GM19239 (cell line): Measurements from ENCODE around the gene ACTL7B.
"Not testable (repeated sequence)": the region's sequence is repeated elsewhere in the genome, so short reads cannot be mapped to it uniquely, and the experiment has no call there.

Experiments
- DNase-seq: peaks from one replicate; pipeline ENCODE4 v3.0.0; 2011; ENCODE audit warnings: low spot score; ENCODE audit not compliant: insufficient read length
- FAIRE-seq: peaks from 2 replicates; lab custom pipeline; 2011; peaks lifted over from hg19 to GRCh38; lab: Jason Lieb, UNC

ACTL7B gene

DNA sequence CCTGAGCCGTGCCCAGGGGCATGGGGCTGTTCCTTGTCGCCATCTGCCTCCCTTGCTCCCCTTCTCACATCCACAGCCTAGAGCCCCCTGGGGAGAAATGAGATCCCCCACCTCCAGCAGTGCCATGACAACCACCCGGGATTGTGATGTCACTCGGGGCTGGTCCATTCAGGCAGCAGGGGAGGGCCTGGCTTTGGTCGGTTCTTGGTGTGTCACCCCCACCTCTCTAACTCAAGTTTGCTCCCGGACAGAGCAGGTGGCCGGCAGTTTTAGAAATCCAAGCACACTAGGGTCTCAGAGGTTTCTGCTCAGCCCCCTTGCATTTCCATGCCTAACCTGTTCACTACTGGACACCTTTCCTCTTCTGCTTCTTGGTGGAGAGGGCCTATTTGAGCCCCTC, at the start of gene ACTL7B:
TSS of gene ACTL7B (minus strand) at position 99 of the 400 bp plus-strand sequence. CDS start at position 43, 56 bp downstream.
- FAIRE-seq (no peak), DNase-seq (no peak)

DNA sequence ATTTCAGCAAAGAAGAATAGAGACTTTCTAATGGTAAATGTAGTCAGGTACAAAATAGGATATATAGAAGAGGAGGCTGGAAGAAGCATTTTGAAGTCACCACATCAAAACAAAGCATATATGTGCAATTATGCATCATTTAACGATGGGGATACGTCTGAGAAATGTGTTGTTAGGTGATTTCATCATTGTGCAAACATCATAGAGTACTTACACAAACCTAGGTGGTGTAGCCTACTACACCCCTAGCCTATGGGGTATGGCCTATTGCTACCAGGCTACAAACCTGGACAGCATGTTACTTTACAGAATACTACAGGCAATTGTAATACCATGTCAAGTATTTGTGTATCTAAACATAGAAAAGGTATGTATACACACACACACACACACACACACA, 49.7 kb upstream of the ACTL7B start:
- FAIRE-seq = no peak
- no peak for DNase-seq

DNA sequence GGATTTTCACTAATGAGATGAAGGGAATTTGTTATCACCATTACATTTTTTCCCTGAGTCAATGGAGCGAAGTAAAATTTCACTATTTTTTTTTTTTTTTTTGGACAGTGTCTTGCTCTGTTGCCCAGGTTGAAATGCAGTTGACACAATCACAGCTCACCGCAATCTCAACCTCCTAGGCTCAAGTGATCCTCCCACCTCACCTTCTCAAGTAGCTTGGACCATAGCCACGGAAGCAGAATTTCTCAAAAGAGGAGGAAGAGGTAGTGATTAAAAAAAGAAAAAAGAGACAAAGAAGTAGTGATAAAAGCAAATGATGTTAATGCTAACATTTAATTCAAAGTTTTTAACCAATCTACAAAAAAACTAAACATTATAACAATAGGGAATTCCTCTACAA, 48.4 kb upstream of the ACTL7B start:
- DNase-seq (no peak), FAIRE-seq (no peak)

- DNase-seq = no peak
- FAIRE-seq = no peak
Observed at GRCh38 chr9:108903420-108904103, 47.8 kb upstream of the ACTL7B start.

GRCh38 chr9:108900176-108900575, 44.4 kb upstream of the ACTL7B start:
- no peak for FAIRE-seq
- DNase-seq = no peak

DNA sequence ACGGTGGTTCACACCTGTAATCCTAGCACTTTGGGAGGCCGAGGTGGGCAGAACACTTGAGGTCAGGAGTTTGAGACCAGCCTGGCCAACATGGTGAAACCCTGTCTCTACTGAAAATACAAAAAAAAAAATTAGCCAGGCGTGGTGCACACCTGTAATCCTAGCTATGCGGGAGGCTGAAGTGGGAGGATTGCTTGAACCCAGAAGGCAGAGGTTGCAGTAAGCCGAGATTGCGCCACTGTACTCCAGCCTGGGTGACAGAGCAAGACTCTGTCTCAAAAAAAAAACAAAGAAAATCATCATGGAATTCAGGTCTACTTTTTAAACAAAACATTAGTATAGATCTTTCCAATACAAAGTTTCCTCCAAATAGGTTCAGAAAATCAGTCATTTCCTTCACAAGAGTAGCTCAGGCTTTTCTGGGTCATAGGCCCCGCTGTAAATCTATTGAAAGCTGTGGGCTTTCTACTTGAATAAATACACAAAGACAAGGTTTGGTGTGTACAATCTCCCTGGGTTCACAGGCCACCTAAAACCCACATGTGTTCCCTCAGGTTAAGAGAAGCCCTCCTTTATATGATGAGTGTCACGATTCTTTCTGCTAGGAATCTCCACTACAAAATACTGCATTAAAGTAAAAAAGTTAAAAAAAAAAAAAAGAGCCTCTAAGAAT, 43.4 kb upstream of the ACTL7B start:
- DNase-seq, FAIRE-seq: not testable (repeated sequence)

- no peak for FAIRE-seq
- DNase-seq = no peak
Observed at GRCh38 chr9:108897324-108898096, 41.7 kb upstream of the ACTL7B start.

GRCh38 chr9:108894225-108894997, 38.6 kb upstream of the ACTL7B start:
- DNase-seq = no peak
- no peak for FAIRE-seq

GRCh38 chr9:108889649-108890067, 33.9 kb upstream of the ACTL7B start:
- FAIRE-seq (no peak), DNase-seq (no peak)

DNA sequence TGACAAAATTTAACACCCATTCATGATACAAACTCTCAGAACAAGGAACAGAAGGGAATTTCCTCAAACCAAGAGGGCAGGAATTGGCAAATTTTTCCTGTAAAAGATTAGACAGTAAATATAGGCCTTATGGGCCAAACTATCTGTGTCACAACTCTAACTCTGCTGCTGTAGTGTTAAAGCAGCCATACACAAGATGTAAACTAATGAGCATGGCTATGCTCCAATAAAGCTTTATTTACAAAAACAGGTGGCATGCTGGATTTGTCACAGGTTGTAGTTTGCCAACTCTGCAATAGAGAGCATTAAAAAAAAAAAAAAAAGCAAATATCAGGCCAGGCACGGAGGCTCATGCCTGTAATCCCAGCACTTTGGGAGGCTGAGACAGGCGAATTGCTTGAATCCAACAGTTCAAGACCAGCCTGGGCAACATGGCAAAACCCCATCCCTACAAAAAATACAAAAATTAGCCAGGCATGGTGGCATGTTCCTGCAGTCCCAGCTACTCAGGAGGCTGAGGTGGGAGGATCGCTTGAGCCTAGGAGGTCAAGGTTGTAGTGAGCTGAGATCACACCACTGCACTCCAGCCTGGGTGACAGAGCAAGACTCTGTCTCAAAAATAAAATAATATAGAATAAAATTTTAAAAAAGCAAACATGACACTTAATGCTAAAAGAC, 30.9 kb upstream of the ACTL7B start:
- FAIRE-seq = peak; percentile 52

DNA sequence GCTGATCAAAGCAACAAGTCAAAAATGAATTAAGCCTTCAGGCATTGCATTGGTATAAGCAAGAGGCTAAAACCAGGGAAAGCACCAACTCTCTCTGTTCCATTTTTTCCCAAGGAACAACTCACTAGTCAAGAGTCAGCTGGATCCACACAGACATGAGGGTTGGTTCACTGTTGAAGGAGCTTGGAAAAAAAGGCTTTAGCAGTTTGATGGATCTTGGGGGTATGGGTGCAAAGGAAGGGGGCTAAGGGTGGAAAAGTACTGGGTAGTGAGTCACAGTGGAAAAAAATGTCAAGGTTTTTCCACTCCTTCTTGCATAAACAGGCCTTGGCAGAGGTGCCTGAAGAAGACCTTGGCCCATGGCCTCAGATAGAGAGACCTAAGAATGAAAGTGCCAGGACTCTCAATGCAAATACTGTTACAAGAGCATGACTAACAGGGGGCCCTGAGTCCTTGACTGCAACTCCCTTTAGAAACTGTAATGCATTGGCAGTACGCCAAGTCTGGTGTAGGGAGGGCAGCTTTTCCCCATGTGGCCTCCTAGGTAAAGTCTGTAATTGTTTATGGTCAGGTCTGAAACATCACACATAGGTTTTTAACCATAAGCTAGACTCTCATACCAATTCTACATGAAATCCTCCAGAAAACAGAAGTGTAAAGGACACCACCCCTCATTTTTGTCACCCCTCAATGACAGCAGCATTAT, 30.0 kb upstream of the ACTL7B start:
- FAIRE-seq = peak; percentile 88

More for the DNA sequence above, 30.9 kb upstream of the ACTL7B start:
- DNase-seq = not testable (repeated sequence)

DNA sequence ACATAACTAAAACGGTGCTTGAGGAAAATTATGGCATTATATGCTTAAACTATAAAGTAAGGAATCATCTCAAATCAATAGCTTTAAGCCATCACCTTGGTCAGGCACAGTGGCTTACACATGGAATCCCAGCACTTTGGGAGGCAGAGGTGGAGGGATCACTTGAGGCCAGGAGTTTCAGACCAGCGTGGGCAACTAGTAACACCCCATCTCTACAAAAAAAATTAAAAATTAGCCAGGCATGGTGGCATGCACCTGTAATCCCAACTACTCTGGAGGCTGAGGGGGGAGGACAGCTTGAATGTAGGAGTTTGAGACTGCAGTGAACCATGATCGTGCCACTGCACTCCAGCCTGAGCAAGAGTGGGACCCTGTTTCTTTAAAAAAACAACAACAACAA, 28.9 kb upstream of the ACTL7B start:
- FAIRE-seq (no peak), DNase-seq (no peak)

More for the DNA sequence above, 30.0 kb upstream of the ACTL7B start:
- peak; percentile 49 for DNase-seq

GRCh38 chr9:108883085-108883484, 27.3 kb upstream of the ACTL7B start:
- DNase-seq (no peak), FAIRE-seq (no peak)

GRCh38 chr9:108882052-108882888, 26.5 kb upstream of the ACTL7B start:
- DNase-seq (no peak), FAIRE-seq (no peak)

DNA sequence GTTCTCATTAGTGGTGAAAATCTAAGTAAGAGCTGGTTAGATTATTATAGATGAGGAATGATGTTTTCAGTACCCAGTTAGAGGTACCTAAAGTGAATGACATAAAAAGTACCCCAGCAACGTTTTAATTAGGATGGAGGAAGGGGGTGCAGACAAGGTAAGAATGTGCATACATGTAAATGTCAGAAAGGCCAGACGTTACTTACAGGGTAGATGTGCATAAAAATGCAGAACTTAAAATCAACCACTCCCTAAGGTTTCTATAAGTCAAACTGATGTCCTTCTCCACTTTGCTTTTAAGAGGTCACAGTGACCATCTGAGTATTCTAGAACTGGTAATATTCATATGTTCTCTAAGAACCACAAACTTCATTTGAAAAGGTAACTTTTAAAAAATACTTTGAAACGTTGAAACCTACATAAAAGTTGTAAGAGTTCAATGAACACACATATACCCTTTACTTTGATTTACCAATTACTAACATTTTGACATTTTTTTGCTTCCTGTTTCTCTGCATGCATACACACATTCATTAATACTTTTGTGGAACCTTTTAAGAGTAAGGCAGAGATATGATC, 25.0 kb upstream of the ACTL7B start:
- no peak for FAIRE-seq
- DNase-seq = no peak

- FAIRE-seq = no peak
- DNase-seq = no peak
Observed at GRCh38 chr9:108877524-108877923, 21.7 kb upstream of the ACTL7B start.

DNA sequence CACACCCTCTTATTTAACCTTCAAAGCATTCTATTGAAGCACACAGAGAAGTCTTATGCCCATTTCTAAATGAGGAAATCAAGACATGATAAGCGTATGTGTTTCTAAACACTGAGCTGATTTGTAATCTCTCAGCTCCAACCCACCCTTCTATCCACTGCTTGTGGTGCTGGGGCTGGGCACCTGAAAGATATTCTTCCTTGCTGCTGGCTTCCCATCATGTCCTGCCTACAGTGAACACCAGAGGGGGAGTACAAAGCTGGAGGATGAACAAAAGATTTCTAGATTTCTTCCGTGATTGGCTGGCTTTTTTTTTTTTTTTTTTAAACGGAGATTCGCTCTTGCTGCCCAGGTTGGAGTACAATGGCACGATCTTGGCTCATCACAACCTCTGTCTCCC, 20.6 kb upstream of the ACTL7B start:
- no peak for DNase-seq
- no peak for FAIRE-seq
